BJ (cell line): ENCODE measurements around the gene LNPK. TPM values are rescaled to one million over a fixed set of nuclear protein-coding genes. Genes with fewer than 3 reads are reported as not detected.
"Not testable (repeated sequence)": the region's sequence is repeated elsewhere in the genome, so short reads cannot be mapped to it uniquely, and the experiment has no call there.

Experiments
- CTCF ChIA-PET: fragments of 350-600 bp; formaldehyde crosslinking; extraction: SDS; loops from one replicate; lab custom pipeline; 2021; ENCODE audit warnings: antibody characterized with exemption, inconsistent platforms; lab: Yijun Ruan, JAX
- POLR2A ChIA-PET: fragments of 300-600 bp; sonication (Branson Sonifier 250); formaldehyde crosslinking; extraction: SDS; loops from one replicate; lab custom pipeline; 2021; ENCODE audit warnings: antibody characterized with exemption; lab: Charles Lee
- DNase-seq: peaks from one replicate; pipeline ENCODE4 v3.0.0-alpha.2; 2011; ENCODE audit warnings: low read depth
- H3K27me3 ChIP-seq: 2 replicates; pipeline ENCODE4 v1.6.0; 2011; ENCODE audit warnings: low read length; ENCODE audit not compliant: control insufficient read depth, insufficient read depth
- H3K36me3 ChIP-seq: 2 replicates; pipeline ENCODE4 v1.5.1; 2011; ENCODE audit warnings: low read length; ENCODE audit not compliant: control insufficient read depth, insufficient read depth
- H3K4me3 ChIP-seq: 2 replicates; pipeline ENCODE4 v1.5.1; 2011; ENCODE audit warnings: low read depth, mild to moderate bottlenecking, control low read depth, low read length
- polyA plus RNA-seq: library from polyadenylated mRNA; depleted of rRNA; stranded (reverse); fragments of >200 nt; gene quantifications from 2 replicates; pipeline ENCODE4 v1.2.3, GENCODE V29; 2011
- TF ChIP-seq, protein P1 (sequence below): IDR thresholded peaks from 2 replicates; pipeline ENCODE4 v1.5.1; 2011; ENCODE audit warnings: low read depth, mild to moderate bottlenecking, control low read depth, inconsistent platforms, low read length, moderate library complexity; ENCODE audit not compliant: insufficient read depth

Gene LNPK
- polyA plus RNA-seq, 1 experiment, result 19.6 TPM

DNA sequence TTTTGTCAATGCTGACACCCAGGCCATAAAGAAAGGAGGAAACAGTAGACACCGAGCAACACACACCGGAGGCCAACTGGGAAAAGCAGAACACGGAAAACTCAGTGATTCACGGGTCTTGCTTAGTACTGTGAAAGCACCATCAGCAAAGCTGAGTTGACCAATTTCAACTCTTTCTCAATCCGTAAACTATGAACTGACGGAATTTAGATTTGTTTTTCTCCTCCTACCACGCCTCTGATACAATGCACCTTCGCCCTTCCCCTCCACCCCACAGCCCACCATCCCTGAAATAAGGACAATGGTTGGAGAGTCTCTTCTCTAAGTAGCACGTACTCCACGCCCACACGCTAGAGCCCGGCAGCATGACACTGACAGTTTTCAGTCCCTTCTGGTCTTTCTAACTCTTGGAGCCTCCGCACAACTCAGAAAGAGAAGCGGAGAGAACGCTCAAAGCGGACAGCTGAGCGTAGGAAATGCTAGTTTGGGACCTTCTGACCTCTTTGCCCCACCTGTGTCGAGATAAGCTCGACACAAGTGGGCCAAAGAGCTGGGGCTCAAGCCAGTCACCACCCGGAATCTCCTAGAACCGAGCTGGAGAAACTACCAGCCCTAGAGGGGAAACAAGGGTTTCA is 669 bp downstream of the LNPK start:
- no peak for DNase-seq
- TF ChIP-seq, protein P1, sequence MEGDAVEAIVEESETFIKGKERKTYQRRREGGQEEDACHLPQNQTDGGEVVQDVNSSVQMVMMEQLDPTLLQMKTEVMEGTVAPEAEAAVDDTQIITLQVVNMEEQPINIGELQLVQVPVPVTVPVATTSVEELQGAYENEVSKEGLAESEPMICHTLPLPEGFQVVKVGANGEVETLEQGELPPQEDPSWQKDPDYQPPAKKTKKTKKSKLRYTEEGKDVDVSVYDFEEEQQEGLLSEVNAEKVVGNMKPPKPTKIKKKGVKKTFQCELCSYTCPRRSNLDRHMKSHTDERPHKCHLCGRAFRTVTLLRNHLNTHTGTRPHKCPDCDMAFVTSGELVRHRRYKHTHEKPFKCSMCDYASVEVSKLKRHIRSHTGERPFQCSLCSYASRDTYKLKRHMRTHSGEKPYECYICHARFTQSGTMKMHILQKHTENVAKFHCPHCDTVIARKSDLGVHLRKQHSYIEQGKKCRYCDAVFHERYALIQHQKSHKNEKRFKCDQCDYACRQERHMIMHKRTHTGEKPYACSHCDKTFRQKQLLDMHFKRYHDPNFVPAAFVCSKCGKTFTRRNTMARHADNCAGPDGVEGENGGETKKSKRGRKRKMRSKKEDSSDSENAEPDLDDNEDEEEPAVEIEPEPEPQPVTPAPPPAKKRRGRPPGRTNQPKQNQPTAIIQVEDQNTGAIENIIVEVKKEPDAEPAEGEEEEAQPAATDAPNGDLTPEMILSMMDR, result no peak
- ChIA-PET CTCF (interaction anchor here (0.8 to 1.9 kb wide), 6 partner anchors 79 to 311 kb away, joined by 3 to 7 read pairs (median 4); no protein-coding TSS in a partner anchor), POLR2A (interaction anchor here (0.6 kb wide), 1 partner anchor 1180 kb away, joined by 3 read pairs; no protein-coding TSS in a partner anchor)
- no peaks in the 10 kb centered on the region for H3K27me3 ChIP-seq
- peak overlapping the region; percentile 49 for H3K4me3 ChIP-seq
- H3K36me3 ChIP-seq, result no peaks in the 10 kb centered on the region

DNA sequence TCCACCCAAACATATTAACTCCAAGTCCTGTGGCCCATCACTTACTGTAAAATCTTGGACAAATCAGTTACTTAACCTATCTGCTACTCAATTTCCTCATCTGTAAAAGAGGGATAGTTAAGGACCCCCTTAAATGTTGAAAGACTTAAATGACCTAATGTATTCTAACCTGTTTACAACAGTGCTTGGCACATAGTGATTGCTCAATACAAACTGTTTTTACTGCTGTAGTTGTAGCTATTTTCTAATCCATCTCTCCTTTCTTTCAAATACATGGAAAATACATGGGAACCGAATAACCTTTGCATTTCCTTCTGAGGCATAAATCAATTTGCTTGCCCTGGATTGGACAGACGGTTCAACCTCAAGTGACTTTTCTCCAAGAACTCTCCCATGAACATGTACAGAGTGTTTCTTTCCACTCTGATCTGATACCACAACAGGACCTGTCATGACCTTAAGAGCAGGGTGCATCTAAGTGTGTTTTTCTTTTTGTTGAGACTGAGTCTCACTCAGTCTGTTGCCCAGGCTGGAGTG is 2.7 kb downstream of the LNPK start:
- Histone ChIP-seq H3K27me3 (no peaks in the 10 kb centered on the region), H3K36me3 (no peaks in the 10 kb centered on the region), H3K4me3 (no peak overlapping the region)
- POLR2A ChIA-PET, result no interaction called here
- CTCF ChIA-PET, result interaction anchor here (0.6 kb wide), 1 partner anchor 8 kb away, joined by 3 read pairs; no protein-coding TSS in a partner anchor
- DNase-seq, result no peak
- TF ChIP-seq, protein P1, result no peak

DNA sequence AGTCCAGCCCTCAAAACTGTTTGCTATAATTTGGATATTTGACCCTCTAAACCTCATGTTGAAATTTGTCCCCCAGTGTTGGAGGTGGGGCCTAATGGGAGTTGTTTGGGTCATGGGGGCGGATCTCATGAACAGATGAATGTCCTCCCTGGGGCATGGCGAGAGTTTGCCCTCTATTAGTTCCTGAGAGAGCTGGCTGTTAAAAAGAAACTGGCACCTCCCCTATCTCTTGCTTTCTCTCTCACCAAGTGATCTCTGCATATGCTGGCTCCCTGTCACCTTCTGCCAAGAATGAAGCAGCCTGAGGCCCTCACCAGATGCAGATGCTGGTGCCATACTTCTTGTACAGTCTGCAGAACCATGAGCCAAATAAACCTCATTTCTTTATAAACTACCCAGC is 12.0 kb downstream of the LNPK start:
- no peak for DNase-seq
- TF ChIP-seq, protein P1, result no peak
- Histone ChIP-seq H3K4me3 (no peak overlapping the region), H3K36me3 (no peaks in the 10 kb centered on the region), H3K27me3 (no peaks in the 10 kb centered on the region)
- POLR2A ChIA-PET, result no interaction called here
- CTCF ChIA-PET, result no interaction called here

DNA sequence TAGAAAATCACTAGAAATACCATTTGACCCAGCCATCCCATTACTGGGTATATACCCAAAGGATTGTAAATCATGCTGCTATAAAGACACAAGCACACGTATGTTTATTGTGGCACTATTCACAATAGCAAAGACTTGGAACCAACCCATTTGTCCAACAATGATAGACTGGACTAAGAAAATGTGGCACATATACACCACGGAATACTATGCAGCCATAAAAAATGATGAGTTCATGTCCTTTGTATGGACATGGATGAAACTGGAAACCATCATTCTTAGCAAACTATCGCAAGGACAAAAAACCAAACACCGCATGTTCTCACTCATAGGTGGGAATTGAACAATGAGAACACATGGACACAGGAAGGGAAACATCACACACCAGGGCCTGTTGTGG is 14.9 kb downstream of the LNPK start:
- CTCF ChIA-PET, H3K27me3 ChIP-seq, H3K36me3 ChIP-seq, POLR2A ChIA-PET, DNase-seq, H3K4me3 ChIP-seq: not testable (repeated sequence)

DNA sequence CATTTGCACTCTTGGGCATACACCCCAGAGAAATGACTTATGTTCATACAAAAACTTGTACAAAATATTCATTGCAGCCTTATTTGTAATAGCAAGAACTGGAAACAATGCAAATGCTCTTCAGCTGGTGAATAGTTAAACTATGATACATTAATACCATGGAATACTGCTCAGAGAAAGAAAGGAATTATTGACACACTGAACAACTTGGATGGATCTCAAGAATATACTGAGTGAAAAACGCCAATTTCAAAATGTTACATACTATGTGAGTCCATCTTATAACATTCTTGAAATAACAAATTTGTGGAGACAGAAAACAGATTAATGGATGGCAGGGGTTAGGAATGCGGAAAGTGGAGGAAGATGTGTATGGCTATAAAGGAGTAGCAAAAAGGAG is 17.2 kb downstream of the LNPK start:
- Histone ChIP-seq H3K4me3 (no peak overlapping the region), H3K36me3 (no peaks in the 10 kb centered on the region), H3K27me3 (no peaks in the 10 kb centered on the region)
- DNase-seq, result no peak
- TF ChIP-seq, protein P1, result no peak
- POLR2A ChIA-PET, result no interaction called here
- CTCF ChIA-PET, result no interaction called here
